Middle frontal gyrus (tissue), 1 donor: ENCODE measurements around the gene CDC25B.

ENCODE experiments used
- DNase-seq: peaks from one replicate; pipeline ENCODE4 v3.0.0-alpha.2; 2015; ENCODE audit warnings: low spot score; ENCODE audit errors: extremely low spot score

Gene CDC25B

GRCh38 chr20:3795511-3796468 is at the start of gene CDC25B:
CDC25B (plus strand) TSS chr20:3796310; CDS start chr20:3796532, 222 bp downstream.
- peak; percentile 88 for DNase-seq

GRCh38 chr20:3747471-3747870 is 48.6 kb upstream of the CDC25B start:
- DNase-seq, result no peak

GRCh38 chr20:3748073-3748472 is 48.0 kb upstream of the CDC25B start:
- DNase-seq, result no peak

GRCh38 chr20:3749087-3749688 is 46.9 kb upstream of the CDC25B start:
- no peak for DNase-seq

GRCh38 chr20:3749689-3750531 is 46.2 kb upstream of the CDC25B start:
- DNase-seq, result no peak

GRCh38 chr20:3751305-3751674 is 44.8 kb upstream of the CDC25B start:
- no peak for DNase-seq

GRCh38 chr20:3751675-3752385 is 44.3 kb upstream of the CDC25B start:
- no peak for DNase-seq

GRCh38 chr20:3752386-3752759 is 43.7 kb upstream of the CDC25B start:
- no peak for DNase-seq

- no peak for DNase-seq
Measured at GRCh38 chr20:3753098-3753497, 43.0 kb upstream of the CDC25B start.

GRCh38 chr20:3753501-3754275 is 42.4 kb upstream of the CDC25B start:
- DNase-seq, result no peak

GRCh38 chr20:3754276-3754630 is 41.9 kb upstream of the CDC25B start:
- DNase-seq, result no peak

GRCh38 chr20:3755269-3755668 is 40.8 kb upstream of the CDC25B start:
- no peak for DNase-seq

- DNase-seq, result no peak
Measured at GRCh38 chr20:3755814-3756480, 40.2 kb upstream of the CDC25B start.

GRCh38 chr20:3757268-3757667 is 38.8 kb upstream of the CDC25B start:
- DNase-seq, result no peak

- DNase-seq, result no peak
Measured at GRCh38 chr20:3758566-3758965, 37.5 kb upstream of the CDC25B start.

GRCh38 chr20:3759316-3759823 is 36.7 kb upstream of the CDC25B start:
- DNase-seq, result no peak

GRCh38 chr20:3759884-3760283 is 36.2 kb upstream of the CDC25B start:
- DNase-seq, result no peak

- DNase-seq, result no peak
Measured at GRCh38 chr20:3760655-3761348, 35.3 kb upstream of the CDC25B start.
